HG03097 (cell line): ENCODE results near the gene EGFL7.

Source experiments
- ATAC-seq: cut with Tn5 transposase; IDR thresholded peaks from one replicate; pipeline ENCODE4 v1.9.1; 2021; ENCODE audit not compliant: unreplicated experiment, low FRiP score

EGFL7 gene

DNA sequence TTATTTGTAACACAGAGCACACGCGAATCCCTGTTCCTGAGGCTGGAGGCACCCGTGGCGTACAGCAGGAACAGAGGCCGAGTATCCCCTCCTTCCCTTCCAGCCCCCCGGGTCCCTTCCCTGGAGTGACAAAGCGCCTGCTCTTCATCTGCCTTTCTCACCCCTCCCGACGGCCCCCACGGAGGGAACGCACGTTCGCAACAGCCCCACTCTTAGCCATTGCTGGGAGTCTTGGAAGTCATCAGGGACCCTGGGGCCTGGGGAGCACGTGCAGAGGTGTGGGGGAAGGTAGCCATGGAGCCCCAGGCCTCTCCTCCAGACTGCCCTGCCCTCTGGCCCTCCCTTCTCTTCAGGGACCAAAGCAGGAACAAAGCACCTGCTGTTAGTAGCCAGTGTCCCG lies 22.1 kb downstream of the EGFL7 start:
- no peak for ATAC-seq

DNA sequence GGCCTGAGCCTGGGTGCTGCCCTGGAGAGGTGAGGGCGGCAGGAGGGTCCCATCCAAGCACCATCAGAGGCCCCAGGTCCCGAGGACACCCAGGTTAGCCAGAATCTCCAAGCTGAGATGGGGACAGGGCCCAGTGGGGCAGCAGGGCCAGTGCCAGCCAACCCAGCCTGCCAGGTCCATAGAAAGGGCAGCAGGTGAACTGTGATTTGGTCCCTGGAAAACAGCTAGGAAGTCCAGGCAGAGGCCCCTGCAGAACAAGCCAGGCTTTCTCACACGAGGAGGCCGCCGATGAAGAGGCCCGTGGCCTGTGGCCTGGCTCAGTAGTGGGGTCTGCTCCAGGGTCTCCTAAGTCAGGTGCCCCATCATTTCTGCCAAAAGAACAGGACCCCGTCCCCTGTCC lies 22.5 kb downstream of the EGFL7 start:
- ATAC-seq, result no peak

DNA sequence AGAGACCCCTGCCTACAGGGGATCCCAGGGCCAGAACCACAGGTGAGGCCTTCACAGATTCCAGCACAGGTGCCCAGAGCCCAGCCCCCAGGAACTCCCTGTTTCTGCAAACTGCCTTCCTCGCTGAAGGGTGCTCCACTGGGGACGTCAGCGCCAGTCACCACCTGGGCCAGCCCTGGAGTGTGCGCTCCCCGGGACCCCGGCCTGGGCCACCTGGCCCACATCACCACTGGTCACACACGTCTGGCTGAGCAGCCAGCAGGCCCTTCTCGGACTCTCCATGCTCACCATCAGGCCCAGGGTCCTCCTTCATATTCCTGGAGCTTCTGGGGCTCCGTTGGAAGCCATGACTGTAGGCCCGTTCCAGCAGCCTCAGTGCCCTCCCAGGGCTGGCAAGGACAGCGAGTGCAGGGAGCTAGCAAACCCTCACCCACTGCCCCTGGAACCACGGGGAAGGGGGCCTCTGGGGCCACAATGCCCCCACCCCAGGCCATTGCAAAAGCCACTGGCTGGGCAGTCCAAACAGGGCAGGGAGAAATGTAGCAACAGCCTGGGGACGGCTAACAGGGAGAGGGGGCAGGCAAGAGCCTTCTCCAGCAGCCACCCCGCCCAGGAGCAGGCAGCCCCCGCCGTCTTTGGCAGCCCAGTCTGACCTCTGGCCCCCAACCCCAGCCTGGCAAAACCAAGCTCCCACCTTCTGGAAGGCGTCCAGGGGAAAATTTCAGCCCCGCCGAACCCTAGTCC lies 23.2 kb downstream of the EGFL7 start:
- no peak for ATAC-seq

DNA sequence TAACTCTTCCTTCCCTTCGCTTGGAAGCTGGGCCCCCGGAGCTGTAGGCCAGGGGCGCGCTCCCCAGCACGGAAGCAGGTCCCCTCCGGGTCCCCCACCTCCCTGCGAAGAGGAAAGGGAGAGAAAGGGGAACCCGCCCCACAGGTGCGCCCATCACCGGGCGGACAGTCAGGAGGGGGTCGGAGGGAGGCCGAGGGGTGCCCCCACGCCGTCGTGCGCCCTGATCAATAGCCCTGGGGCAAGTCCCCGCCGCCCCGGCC lies 23.7 kb downstream of the EGFL7 start:
- ATAC-seq, result no peak

DNA sequence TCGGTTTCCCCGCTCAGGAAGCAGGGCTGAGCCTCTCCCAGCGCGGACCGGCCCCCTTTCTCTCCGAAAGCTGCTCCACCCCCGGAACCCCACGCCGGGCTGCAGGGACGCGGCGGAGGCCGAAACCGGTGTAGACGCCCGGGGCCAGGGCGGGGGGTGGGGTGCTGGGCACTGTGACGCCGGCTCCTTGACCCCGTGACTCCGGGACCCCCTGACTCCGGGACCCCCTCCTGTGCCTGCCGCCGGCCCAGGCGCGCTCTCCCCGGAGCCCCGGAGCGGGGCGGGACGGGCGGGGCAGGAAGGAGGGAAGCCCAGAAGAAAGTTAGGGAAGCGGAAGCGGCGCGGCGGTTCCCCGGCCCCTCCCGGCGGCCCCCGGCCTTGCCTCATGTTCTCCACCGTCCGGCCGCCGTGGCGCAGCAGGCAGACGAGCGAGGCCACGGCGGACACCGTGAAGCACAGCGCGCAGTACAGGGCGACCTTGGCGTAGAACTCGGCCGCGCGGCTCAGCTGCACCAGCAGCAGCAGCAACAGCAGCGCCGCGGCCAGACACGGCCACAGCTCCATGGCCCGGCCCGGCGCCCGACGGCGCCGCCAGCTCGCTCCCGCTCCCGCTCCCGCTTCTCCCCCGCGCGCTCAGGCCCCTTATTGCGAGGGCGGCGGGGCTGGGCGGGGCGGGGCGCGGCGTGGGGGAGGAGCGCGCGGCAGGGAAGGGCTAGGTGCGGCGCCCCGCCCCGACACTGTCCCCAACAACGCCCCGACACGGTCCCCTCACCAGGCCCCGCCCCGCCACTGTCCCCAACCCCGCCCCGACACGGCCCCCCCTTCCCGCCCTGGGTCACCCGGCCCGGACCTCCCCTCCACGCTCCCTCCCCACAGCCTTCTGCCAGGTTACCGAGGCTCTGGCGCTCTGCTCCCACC lies 24.3 kb downstream of the EGFL7 start, which contains the start of gene AGPAT2:
Gene AGPAT2, minus strand, starts transcription at position 664 of the 918 bp plus-strand sequence. Its CDS starts 100 bp downstream, at position 564.
- ATAC-seq, result no peak

DNA sequence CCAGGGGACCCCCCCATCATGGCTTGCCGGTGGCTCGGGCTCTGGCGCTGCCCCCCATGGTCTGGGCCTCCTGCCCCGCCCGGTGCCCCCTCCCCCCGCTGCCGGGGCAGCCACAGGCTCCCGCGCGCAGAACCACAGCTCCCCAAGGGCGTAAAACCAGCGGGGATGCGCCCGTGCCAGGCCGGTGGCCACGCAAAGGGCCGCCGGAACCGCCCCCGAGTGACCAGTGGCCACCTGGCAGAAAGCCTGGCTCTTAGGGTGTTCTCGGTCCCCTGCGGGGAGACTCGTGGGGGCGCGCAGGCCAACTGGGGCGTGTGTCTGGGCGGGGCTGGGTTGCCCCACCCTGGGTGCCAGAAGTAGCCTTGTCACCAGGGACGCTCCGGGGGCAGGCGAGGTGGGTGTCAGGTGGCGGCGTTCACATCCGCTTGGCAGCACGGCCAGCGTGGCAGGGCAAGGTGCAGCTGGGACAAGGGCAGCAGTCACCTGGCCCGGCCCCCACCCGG lies 25.1 kb downstream of the EGFL7 start:
- ATAC-seq, result no peak

DNA sequence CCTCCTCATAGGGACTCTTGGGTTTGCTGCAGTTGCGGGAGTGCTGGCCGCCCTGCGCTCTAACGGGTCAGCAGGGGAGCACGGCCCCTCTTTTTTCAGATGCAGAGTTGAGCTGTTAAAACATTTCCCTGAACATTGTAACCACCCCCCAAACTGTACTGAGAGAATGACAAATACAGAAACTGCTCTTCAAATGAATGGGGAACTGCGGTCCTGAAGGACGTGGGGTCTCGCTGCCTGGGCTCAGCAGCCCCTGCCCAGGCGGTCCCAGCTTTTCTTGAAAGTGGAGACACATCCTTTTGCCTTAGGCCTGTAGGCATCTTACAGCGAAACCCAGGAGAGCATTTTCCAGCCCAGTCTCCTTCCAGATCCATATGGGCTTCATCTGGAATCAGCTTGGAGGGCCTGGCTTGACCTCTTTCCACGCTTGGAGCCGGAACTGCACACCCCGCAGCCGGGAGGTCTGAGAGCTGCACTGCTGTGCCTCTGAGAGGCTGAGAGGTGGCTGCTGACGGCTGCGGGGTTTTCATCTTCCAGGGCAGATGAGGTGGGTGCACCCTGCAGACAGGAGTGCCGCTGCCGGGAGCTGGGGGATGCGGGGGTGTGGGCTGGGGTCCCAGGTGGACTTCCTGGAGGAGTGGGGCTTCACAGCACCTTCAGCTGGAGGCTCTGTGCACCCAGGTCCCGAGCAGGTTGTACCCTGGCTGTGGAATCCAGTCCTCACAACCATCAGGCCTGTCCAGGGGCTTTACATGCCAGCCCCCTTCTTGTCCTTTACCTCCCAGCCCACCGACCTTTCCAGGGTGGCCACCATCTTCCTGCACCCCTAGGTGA lies 25.8 kb downstream of the EGFL7 start:
- no peak for ATAC-seq

DNA sequence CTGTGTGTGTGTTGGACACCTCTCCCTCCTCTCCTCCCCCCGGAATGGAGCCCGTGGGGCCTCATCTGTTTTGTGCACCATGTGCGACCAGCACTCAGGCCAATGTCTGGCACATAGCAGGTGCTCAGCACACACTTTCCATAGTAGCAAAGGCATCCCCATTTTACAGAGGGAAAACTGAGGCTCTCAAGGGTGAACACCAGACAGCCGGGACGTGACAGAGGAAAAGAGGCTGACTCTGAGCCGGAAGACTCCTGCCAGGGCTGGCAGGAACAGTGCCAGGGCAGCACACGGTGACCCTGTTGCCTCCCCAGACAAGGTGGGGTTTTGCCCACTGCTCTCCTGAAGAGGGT lies 26.4 kb downstream of the EGFL7 start:
- no peak for ATAC-seq

DNA sequence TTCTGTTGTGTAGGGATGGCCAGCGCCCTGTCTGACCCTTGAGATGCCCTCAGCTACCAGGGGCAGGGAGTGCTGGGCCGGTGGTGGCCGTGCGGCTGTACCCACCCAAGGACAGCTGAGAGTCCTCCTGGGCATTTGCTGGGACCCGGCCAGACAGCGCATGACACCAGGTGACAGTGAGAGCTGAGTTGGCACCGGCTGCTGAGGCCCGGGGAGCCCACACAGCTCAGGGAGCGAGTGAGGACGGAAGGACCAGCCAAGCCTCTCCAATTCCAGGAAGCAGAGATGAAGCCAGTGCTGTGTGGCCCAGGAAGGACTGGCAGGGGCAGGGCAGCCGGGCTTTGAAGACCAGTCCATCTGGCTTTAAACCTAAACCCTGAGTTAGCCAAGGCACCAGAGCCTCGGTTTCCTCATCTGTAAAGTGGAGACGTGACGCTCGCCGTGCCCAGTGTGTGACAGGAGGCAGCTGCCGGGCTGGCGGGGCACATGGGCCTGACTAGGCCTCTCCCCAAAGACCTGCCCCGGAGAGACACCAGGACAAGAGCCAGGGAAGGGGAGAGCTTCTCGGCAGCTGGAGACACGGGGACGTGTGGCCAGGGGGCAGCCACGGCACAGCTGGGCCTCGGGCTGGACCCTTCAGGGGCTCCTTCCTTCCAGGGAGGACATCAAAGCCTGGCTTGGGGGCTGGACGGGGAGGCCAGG lies 27.5 kb downstream of the EGFL7 start:
- no peak for ATAC-seq

DNA sequence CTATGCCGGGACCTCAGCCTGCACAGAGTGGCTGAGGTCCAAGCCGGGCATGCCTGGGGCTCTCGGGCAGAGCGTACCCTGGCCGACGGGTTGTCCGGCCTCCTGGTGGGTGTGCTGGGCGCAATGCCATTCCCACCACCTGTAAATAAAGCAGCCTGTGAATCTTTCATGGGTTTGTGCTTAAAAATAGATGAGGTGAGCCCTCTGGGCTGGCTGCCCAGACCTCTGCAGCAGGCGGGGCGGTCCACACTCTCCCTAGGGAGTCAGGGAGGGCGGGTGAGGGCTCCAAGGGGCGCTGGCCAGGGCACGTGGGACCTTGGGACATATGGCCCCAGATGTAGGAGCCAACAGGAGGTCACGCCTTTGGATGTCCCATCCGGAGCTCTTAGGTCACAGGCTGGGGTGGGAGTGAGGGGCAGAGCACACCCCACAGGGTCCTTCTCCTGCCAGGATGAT lies 28.1 kb downstream of the EGFL7 start:
- no peak for ATAC-seq

DNA sequence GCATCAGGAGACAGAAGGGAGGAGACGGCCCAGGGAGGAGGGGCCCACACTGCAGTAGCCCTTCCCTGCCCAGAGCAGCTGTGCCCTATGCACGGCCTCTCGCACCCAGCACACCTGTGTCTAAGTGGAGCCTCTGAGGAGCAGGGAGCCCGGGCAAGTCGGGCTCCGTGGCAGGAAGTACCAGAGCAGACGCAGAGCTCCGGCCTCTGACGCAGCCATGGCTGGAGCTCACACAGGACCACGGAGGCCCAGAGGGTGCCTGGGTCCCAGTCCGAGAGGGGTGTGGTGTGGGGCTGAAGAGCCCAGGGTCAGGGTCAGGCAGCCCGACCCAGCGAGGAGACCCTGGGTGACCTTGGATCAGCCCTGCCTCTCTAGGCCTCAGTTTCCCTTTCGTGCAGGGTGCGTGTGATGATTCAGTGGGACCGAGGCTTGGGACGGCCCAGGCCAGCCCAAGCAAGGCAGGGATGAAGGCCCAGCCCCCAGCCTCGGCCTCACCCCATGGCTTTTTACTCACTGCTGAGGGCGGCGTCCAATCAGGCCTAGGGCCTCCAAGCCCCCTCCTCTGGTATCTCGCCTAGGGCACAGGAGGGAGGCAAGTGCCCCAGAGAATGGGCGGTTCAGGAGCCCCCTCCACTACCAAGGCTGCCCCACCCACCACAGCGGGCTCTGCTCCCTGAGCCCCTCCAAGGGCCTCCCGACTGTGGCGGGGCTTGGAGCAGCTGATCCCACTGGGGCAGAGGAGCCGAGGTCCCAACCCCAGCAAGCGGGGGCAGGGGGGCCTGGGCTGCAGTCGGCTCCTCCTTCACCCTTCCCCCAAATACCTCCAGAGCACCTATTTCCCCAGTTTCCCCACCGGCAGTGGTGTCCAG lies 28.8 kb downstream of the EGFL7 start:
- ATAC-seq, result no peak

DNA sequence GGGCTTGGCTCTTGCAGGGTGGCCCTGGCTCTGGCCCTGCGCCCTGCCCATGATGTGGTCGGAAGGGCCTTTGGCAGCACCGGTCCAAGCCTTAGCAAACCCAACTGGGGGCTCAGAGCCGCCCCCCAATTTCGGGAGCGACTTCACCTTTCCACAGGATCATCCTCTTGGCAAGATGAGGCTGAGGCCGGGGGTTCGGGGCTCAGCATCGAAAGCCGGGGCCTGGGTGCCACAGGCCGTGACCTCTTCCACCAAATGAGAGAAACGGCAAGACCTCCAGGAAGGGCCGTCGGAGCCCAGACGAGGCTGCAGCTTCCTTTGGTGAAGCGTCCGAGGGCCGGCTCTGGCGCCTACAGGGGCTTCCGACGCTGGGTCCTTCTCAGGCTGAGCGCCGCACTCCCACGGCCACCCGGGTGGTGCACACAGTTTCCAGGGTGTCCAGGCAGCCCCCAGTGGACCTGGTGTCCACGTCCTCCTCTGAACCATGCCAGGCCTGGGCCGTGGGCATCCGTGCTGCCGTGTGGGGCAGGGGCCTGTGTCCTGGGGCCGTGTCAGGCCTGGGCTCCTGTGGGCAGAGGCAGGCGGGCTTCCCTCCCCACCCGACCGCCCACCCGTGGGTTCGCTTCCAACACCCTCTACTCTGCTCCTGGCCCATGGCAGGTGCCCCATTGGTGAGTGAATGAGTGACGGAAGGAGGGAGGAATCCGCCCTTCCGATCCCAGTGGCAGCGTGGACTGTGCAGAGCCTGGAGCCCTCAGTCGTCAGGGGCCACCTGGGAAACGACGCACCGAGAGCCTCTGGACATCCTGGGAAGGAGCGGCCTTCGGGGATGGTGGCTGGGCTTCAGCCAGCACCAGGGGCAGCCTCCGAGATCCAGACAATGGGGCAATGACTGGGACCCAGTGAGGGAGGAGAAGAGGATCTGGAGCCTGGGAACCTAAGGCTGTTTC lies 29.7 kb downstream of the EGFL7 start:
- ATAC-seq, result no peak

DNA sequence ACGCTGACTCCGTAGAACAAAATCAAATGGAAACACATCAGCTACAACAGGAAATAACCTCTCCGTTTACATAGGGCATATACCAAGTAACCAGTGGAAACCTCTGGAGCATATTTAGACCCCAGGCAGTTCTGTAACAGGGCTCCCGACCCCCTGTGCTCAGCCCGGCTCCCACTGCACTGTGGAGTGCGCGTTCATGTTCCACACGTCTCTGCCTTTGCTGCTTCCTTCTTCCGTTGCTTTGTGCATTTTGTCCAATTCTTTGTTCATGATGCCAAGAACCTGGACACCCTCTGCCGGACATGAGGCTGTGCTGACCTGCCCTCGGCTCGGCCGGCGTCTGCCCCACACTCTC lies 30.4 kb downstream of the EGFL7 start:
- ATAC-seq, result no peak

DNA sequence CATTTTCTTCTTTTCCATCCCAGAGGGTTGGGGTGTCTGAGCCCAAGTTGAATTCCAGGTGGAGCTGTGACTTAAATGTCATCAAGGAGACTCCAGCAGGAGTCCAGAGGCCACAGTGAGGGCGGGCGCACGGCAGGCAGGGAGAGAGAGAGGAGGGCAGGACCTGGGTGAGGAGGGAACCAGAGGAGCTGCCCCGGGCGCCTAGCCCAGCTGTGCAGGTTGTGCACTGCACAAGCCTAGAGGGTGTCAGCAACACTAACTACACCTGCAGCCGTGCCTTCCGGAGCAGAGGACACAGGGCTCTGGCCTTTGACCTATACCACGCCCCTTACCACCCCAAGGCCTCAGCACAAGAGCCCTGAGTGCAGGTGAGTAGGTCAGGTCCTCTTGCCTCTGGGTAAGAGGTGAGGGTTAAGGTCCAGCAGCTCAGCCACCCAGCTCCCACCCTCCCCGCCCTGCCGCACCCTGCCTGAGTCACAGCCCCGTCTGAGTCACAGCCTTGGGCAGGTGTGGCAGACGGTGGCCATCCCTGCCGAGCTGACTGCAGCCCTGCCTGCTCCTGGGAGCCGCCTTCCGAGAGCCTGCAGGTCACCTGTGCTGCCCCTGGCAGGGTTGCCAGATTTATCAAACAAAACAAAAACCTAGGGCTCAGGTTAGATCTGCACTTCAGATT lies 30.9 kb downstream of the EGFL7 start:
- ATAC-seq, result no peak

DNA sequence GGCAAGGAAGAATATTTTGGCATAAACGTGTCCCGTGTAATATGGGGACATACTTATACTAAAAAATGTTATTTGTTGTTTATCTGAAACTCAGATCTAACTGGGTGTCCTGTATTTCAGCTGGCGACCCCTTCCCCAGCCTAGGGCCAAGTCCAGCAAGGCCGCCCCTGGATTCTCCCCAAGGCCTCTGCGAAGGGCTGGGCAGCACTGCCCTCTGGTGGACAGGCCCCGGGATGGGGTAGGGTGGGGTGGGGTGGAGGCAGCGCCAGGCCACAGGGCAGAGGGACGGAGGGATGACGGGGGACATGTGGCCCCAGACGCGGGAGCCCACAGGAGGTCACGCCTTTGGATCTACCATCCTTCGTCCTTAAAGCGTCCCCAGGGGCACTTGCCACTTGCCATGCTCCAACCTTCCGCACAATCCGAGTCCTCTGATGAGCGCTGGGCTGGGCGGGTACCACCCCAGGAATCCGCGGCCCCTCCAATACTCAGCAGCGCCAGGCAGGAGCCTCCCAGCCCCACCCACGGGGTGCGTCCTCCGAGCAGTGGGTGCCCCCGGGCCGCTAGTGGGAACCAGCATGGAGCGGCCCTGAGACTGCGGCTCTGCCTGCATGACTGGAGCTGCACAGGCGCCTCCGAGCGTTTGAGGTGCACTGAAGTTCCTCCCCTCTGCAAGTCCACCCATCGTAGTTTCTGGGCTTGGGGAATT lies 31.6 kb downstream of the EGFL7 start:
- ATAC-seq, result no peak

DNA sequence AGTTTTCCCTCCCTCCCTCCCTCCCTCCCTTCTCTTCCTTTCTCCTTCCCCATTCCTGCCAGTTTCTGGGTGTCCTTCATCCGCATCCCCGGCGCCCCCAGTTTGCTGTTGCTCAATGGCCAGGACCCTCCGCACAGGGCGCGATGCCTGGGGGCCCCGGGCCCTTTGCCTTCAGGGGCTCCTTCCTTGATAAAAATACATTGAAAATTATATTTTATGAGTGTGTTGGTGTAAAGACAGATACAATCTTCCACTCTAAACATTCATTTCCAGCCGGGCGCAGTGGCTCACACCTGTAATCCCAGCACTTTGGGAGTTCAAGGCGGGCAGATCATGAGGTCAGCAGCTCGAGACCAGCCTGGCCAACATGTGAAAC lies 32.1 kb downstream of the EGFL7 start:
- ATAC-seq, result no peak

DNA sequence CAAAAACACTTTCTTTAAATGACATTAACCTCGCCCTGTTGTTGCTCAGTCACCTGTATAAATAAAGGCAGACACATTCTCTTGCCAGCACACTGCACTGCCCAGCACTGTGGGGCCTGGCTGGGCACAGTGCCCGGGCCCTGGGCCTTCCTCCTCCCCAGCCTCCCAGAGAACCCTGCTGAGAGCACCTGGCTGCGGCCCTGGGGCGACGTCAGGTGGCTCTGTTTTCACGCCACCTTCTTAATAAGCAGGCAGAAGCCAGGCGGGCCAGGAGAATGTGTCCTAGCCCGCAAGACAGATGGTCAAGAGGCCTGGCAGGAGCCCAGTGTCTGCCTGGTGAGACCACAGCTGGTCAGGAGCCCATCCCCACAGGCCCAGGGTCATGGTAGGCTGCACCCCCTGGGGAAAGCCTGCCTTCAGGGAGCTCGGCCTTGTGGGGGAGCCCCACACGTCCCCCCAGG lies 32.7 kb downstream of the EGFL7 start:
- ATAC-seq, result no peak
